ENCODE measurements around the gene SDK1.

- no peak for TF ChIP-seq CTCF (IDR thresholded peaks at IDR 0.05)
- TF ChIP-seq POLR2A (IDR thresholded peaks at IDR 0.05), result no peak
Measured at GRCh38 chr7:3974329-3974728, 673.3 kb downstream of the SDK1 start.
